GM19023 (cell line): ENCODE data around the gene PIAS4.

Experiments
- ATAC-seq: cut with Tn5 transposase; IDR thresholded peaks from one replicate; pipeline ENCODE4 v1.9.1; 2021; ENCODE audit warnings: mild to moderate bottlenecking, moderate library complexity; ENCODE audit not compliant: unreplicated experiment

PIAS4 gene

DNA sequence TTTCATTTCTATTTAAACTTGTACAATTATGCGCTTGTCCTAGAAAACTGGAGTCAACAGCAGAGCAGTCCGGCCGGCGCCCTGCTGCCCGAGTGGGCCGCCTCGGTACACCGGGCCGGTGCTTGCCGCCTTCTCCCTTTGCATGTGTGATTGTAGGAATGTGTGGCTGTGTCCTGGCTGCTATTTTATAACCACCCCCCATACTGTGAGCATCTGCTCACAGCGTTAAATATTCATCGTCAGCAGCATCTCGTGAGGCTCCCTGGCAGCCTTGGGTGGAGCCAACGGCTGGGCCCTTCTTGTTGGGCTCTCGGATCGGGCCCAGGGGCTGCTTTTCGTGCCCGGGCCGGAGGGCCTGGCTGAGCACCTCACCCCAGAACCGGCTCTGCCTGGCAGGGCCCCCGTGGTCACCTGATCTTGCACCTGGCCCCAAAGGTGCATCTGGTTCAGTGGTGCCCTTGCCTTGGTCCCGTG, 10.6 kb downstream of the PIAS4 start:
- no peak for ATAC-seq

DNA sequence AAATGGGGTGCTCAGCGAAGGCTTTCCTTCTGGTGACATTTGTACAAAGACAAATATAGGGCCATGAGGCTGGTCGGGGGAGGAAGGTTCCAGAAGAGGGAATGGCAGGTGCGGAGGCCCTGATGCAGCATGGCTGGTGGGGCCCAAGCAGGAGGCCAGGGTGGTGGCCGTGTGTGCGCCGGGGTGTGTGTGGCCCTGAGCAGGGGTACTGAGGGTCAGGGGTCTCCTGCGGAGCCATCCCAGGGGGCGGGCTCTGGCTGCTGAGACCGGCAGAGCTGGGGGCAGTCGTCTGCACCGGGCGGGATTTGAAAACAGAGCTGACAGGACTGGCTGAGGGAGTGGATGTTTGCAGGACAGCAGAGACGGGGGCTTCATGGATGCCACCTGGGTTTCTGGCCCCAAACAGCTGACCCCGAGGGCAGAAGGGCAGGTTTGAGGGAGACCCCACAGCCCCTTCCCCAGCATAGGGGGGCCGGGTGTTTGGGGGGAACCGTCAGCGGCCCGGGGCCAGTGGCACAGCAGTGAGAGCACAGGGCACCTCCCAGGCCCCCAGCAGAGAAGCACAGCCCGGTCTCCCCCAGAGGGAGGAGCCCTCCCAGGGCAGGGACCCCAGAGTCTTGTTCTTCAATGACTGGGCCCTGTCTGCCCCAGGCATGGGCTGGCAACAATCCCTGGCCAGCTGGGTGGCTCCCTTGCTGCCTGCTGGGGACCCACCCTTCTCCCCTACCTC, 11.4 kb downstream of the PIAS4 start:
- ATAC-seq, result no peak

DNA sequence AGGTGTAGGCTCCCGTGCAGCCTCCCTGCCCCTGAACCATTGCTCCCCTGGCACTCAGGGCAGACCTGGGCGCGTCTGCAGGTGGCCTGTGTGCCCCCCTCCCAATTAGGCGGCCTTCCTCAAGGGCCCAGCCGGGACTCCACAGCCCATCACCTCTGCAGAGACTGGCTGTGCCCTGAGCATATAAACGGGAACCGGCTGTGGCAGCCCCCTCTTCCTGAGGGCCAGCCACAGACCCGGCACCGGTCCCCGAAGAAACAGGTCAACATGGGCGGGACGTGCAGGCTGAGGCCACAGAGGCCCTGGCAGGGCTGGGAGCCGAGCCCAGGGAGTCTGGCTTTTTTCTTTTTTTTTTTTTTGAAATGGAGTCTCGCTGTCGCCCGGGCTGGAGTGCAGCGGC, 12.0 kb downstream of the PIAS4 start:
- ATAC-seq, result no peak

DNA sequence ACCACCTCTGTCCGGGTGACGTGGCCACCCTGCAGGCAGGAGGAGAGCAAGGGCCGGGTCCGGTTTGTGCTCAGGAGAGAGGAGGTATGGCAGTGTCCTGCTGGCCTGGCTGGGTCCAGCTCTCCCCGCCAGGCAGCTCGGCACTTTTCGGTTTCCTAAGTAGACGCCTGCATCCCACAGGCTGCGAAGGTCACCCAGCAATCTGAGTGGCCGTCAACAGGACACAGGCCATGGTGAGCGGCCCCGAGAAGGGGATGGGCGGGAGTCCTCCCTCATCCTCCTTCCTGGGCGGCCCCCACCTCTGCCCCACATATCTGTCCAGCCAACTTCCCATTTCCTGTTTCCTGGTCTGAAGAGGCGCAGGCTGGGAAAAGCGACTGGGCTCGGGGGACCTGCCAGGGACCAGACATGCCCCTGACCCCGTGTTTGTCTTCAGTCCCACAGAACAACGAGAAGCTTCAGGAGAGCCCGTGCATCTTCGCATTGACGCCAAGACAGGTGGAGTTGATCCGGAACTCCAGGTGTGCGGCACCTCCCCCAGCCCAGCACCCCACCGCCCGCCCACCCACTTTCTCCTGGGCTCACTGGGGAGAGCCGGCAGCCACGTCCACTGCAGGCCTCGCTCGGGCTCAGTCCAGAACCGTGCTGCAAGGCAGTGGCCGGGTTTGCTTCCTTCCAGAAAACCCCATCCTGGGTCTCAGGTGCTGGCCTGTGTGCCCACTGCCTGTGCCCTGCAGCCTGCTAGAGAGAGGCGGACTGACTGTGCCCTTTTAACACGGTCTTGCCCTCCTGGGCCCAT, 16.3 kb downstream of the PIAS4 start:
- ATAC-seq, result no peak

DNA sequence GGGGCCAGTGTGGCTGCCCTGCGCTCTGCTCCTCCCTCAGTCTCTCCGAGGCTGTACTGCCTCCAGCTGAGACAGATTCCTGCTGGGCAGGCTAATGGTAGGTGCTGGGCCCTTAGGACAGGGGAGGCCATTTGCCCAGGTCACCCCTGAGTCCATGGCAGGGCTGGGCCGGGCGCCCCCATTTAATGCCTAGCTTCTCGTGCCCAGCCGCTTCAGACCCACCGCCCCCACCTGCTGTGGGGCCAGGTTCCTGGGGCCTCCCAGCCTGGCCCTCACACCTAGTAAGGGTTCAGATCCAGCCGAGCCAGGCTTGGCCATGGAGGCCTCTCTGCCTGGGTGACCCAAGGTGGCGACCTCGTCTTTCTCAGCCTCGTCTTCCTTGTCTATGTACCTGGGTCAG, 17.8 kb downstream of the PIAS4 start:
- ATAC-seq, result no peak

DNA sequence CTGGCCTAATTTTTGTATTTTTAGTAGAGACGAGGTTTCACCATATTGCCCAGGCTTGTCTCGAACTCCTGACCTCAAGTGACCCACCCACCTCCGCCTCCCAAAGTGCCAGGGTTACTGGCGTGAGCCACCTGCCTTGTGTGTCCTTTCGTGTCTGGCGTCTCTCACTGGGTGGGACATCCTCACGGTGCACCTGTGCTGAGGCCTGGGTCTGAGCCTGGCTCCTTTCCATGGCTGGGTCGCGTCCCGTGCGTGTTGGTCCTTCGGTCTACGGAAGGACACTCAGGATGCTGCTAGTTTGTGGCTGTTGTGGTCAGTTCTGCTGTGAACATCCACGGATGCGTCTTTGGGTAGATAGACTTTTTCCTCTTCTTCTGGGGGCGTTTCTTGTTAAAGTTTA, 19.6 kb downstream of the PIAS4 start:
- no peak for ATAC-seq

DNA sequence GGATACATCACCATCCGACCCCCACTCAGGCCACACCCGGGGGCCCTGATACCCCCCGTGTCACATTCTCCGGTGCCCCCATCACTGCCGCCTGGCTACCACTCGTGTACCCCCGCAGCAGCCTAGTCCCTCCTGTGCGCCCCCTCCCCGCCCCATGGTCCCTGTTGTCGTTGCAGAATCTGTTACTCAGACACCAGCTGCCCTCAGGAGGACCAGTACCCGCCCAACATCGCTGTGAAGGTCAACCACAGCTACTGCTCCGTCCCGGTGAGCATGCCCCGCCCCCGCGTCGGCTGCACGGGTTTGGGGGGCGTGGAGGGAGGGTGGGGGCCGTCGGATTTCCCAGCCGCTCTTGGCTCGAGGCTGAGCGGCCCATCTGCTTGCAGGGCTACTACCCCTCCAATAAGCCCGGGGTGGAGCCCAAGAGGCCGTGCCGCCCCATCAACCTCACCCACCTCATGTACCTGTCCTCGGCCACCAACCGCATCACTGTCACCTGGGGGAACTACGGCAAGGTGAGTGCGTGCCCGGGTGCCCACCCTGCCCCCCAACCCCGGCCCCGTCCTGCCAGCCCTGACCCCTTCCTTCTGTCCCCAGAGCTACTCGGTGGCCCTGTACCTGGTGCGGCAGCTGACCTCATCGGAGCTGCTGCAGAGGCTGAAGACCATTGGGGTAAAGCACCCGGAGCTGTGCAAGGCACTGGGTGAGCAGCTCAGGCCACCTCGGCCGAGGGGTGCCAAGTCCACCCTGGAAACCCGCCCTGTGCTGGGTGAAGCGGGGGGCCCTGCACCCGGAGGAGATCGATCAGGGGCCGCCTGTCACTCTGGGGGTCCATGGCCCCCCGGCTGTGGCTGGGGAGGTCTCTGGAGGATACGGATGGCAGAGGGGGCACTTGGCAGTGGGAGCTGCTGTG, 21.1 kb downstream of the PIAS4 start:
- no peak for ATAC-seq

DNA sequence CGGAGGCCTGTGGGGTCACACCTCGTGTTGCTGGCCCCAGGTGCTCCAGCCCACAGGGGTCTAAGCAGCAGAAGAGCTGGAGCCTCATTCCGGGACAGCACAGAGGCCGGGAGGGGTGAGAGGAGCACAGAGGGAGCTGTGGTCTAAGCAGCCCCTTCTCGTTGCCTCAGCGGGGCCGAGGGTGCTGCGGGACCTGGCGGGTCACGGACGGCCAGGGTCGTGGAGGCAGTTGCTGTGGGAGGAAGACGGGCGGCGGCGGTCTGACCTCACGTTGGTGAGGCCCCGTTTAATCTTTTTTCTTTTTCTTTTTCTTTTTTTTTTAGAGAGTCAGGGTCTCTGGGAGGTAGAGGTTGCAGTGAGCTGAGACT, 21.7 kb downstream of the PIAS4 start:
- no peak for ATAC-seq

DNA sequence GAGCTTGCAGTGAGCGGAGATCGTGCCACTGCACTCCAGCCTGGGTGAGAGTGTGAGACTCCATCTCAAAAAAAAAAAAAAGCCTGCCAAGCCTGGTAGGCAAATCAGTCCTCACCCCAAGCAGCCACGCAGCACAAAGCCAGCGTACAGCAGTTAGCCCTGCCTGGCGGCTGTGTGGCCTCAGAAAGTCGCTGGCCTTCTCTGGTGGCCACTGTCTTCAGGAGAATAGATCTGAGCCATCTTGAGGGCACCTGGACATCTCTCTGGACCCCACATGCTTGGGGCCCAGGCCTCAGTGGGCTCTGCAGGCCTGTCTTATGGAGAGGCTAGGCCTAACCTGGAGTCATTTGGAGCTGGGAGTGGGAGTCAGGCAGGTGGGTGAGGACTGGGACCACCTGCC, 23.0 kb downstream of the PIAS4 start:
- ATAC-seq, result no peak

DNA sequence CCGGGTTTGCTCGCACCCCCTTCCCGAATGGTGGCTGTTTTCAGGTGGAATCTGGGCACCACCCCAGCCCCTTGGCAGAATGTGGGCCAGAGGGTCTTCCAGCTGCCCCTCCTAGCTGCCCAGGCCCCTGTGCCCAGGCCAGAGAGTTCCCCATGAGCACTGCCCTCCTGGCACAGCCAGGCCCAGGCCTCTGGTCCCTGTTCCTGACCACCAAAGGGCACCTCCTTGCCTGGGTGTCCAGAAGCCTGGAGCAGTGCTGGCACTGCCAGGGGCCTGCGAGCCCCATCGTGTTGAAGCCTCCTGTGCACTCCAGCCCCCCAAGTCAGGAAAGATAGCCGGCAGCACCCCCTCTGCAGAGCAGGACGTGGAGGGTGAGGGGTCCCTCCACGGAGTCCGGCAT, 23.4 kb downstream of the PIAS4 start:
- ATAC-seq, result no peak

DNA sequence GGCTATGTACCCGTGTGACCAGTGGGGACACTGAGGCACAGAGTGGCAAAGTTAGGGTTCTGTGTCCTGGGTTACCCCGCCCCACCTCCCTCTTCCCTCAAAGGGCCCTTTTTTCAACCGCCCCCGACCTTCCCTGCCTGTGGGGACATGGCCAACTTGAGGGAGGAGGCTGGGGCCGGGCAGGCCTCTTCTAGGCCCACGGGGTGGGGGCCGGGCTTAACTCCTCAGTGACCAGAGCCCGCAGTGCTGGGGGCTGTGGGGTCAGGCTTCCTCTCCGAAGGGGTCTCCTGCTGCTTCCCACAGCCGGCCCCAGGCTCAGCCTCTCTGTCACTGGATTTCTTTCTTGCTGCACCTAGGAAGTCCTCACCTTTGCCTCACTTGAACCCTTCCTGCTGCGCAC, 23.9 kb downstream of the PIAS4 start:
- ATAC-seq, result no peak

DNA sequence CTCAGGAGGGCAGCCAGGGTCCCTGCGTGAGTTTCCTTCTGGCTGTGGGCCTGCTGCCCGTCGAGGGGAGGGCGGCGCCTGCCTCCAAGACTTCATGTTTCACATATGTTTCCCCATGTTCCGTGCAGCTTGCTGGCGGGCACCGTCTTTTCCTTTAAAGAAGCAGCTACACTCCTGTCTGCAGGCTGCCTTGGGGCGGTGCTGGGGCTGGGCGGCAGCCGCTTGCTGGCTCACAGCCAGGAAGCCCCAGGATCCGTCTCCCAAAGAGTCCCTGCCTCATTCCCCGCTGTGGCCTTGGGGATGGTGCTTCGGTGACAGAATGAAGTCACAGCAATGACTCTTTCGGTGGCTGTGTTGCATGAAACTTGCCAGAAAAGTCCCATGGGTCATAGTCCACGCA, 24.9 kb downstream of the PIAS4 start:
- ATAC-seq, result no peak

DNA sequence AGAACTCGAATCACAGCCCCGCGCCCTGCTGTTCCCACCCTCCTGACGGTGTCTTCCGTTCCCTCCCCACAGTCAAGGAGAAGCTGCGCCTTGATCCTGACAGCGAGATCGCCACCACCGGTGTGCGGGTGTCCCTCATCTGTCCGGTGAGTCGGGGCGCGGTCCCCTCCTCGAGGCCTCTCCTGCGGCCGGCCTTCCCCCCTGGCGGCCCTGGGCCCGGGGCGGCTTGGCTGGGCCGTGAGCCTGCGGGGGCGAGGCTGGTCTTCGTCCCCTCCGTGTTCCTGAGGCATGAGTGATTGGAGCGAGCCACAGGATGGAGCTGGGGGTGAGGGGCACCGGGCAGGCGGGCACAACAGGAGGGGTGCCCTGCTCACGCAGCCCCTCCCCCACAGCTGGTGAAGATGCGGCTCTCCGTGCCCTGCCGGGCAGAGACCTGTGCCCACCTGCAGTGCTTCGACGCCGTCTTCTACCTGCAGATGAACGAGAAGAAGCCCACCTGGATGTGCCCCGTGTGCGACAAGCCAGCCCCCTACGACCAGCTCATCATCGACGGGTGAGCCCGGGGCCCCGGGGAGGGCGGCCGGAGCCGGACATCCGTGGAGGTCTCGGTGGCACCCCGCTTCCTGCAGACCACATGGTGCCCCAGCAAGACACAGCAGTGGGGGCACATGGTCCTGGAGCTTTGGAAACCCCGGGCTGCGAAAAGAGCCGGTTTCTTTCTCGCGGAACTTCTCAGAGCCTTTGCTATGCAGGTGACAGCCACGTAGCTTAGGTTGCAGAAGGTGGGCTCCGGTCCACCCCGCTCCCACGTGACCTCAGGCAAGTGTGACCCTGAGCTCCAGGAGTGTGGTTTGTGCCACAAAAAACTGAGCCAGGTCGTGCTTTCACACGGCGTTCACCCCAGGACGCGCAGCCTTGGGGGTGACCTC, 25.8 kb downstream of the PIAS4 start:
- ATAC-seq, result no peak

DNA sequence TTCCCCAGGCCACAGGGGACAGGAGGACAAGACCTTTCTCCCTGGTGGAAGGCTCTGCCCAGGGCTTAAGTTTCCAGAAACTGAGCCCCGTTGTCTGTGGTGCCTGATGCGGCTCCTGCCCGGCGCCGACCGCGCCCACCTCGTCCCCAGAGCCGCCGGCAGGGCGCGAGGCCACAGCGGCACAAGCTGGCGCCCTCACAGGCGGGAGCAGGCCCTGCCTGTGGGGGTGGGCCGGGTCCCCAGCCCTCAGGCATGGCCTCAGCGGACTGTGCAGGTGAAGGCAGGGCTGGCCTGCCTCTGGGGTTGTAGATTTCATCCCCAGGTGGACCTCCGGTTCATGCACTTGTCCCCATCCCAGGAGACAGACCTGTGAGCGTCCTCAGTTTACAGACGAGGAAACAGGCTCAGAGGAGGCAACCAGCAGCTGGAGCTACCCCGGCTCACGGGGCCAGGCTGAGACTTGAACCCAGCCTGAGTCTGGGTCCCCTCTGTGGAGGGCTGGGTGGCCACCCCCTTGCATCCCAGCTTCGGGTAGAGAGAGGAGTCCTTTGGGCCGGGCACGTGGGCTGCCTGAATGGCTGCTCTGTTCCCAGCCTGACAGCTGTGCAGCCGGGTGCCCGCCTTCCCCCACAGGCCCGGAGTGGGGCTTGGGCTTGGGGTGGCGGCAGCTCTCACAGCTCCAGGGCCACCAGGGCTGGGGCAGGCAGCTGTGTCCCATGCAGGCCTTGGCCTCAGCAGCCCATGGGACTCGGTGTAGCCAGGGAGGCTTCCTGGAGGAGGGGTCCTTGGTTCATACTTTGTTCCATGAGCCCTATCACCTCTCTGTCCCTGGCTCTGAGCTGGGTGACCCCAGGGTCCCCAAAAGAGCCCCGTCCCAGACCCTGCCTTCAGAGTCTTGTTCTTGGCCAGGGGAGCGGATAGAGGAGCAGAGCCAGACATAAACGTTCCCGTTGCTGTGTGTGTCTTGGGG, 26.8 kb downstream of the PIAS4 start:
- no peak for ATAC-seq

DNA sequence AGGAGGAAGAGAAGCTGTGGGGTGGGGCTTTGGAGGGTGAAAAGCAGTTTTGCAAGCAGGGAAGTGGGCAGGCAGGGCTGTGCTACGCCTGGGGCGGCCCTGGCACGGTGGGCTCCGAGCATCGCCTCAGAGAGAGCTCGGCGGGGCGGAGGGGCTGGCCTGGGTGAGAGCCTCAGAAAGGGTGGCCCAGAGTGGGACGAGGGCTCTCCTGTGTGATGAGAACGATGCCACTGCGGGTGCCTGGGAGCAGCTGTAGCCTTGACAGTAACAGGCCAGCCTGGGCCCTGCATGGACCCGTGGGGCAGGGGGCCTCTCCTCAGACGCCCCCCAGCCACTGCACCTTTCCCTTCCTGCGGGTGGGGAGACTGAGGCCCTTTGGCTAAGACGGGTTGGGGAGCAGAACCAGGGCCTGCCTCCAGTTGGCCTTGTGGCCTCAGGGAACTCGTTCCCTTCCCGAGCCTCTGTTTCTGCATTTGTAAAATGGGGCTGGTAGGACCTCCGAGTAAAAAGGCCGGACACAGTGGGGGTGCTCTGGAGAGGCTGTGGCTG, 27.6 kb downstream of the PIAS4 start:
- no peak for ATAC-seq

DNA sequence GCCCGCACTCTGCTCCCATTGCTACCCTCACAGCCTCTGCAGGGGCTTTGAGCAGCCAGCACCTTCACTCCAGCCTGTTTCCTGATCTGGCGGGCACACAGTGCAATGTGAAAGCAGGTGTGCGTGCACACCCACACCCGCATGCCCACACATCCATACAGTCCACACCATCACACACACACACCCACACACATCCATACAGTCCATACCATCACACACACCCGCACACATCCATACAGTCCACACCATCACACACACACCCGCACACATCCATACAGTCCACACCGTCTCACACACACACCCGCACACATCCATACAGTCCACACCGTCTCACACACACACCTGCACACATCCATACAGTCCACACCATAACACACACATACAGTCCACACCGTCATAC, 28.0 kb downstream of the PIAS4 start:
- ATAC-seq, result no peak

DNA sequence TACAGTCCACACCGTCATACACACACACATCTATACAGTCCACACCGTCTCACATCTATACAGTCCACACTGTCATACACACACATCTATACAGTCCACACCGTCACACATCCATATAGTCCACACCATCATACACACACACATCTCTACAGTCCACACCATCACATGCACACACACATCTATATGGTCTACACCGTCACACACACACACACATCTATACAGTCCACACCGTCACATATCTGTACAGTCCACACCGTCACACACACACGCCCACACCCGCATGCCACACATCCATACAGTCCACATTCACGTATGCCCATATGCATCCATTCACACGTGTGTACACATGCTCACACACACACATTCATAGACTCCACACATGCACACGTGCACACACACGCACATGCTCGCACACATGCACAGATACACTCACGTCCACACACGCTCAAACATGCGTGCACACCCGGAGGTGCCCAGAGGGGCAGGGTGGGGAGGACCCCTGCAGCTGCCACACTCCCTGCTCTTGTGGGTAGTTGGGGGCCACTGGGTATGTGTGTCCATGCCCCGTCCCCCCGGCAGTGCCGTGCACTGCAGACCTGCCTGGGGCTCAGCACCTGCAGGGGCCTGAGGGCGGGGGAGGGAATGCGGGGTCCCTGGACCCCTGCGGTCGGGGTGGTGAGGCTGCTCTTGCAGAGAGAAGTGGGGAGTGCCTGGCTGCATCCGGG, 29.2 kb downstream of the PIAS4 start:
- no peak for ATAC-seq

DNA sequence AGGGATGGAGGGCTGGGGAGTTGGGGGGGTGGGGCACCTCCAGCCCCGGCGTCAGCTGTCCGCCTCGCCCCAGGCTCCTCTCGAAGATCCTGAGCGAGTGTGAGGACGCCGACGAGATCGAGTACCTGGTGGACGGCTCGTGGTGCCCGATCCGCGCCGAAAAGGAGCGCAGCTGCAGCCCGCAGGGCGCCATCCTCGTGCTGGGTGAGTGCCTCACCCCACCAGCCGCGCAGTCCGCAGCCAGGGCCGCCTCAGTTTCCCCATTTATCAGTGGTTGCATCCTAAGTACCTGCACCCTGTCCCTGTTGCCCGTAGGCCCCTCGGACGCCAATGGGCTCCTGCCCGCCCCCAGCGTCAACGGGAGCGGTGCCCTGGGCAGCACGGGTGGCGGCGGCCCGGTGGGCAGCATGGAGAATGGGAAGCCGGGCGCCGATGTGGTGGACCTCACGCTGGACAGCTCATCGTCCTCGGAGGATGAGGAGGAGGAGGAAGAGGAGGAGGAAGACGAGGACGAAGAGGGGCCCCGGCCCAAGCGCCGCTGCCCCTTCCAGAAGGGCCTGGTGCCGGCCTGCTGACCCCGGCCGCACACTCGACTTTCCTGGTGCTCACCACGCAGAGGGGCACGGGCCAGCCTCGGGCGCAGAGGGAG, 29.9 kb downstream of the PIAS4 start:
- no peak for ATAC-seq
